H1 (cell line): ENCODE results near the gene PARP16. TPM values are rescaled to one million over a fixed set of nuclear protein-coding genes. Genes with fewer than 3 reads are reported as not detected.

Experiments
- CTCF ChIA-PET: fragments of 300-600 bp; sonication (Branson Sonifier 250); formaldehyde crosslinking; loops from one replicate; lab custom pipeline; 2021; ENCODE audit not compliant: partially characterized antibody; lab: Charles Lee
- POLR2A ChIA-PET: fragments of 300-600 bp; sonication (Branson Sonifier 250); formaldehyde crosslinking; loops from one replicate; lab custom pipeline; 2021; ENCODE audit warnings: inconsistent platforms; ENCODE audit not compliant: partially characterized antibody; lab: Charles Lee
- DNase-seq, 2 experiments: peaks; one replicate each; pipeline versions ENCODE4 v3.0.0 to v3.0.0-alpha.2; 2010 to 2022; ENCODE audit warnings: low spot score in 2 of 2, low read depth in 1 of 2, mixed read lengths in 1 of 2
- FAIRE-seq: peaks from 2 replicates; lab custom pipeline; 2011; peaks lifted over from hg19 to GRCh38; lab: Jason Lieb, UNC
- H2AFZ ChIP-seq: 2 replicates; pipeline ENCODE4 v1.8.1; 2012; ENCODE audit warnings: low read length, inconsistent platforms
- H2AK5ac ChIP-seq: 2 replicates; pipeline ENCODE4 v1.6.1; 2013; ENCODE audit warnings: low read depth, low read length
- H2BK120ac ChIP-seq: replicated peaks from 2 replicates; pipeline ENCODE3; 2013; ENCODE audit warnings: low read depth, low read length, inconsistent platforms
- H2BK12ac ChIP-seq: 2 replicates; pipeline ENCODE4 v1.6.1; 2013; ENCODE audit warnings: low read depth, low read length
- H2BK15ac ChIP-seq: 2 replicates; pipeline ENCODE4 v1.6.1; 2013; ENCODE audit warnings: low read length
- H2BK20ac ChIP-seq: 2 replicates; pipeline ENCODE4 v1.6.1; 2013; ENCODE audit warnings: low read length
- H2BK5ac ChIP-seq: 2 replicates; pipeline ENCODE4 v1.6.1; 2013; ENCODE audit warnings: low read depth, low read length
- H3K14ac ChIP-seq: 2 replicates; pipeline ENCODE4 v1.6.1; 2013; ENCODE audit warnings: inconsistent platforms; ENCODE audit not compliant: insufficient read length
- H3K18ac ChIP-seq: 2 replicates; pipeline ENCODE4 v1.6.1; 2013; ENCODE audit warnings: low read length; ENCODE audit errors: extremely low read depth
- H3K23ac ChIP-seq: 2 replicates; pipeline ENCODE4 v1.6.1; 2013; ENCODE audit warnings: inconsistent platforms; ENCODE audit not compliant: insufficient read length
- H3K23me2 ChIP-seq: 2 replicates; pipeline ENCODE4 v1.6.1; 2013; ENCODE audit warnings: low read depth, low read length
- H3K27ac ChIP-seq: 2 replicates; pipeline ENCODE4 v1.6.1; 2011; ENCODE audit warnings: low read depth, low read length, inconsistent platforms
- H3K27me3 ChIP-seq, 4 experiments: replicated peaks in 1 of 4; 1 replicate in 1 of 4; 2 replicates in 3 of 4; pipeline versions ENCODE4 v1.6.1 to v1.8.1; 2011 to 2013; ENCODE audit warnings: low read length in 3 of 4, mild to moderate bottlenecking in 3 of 4, inconsistent platforms in 2 of 4, mixed read lengths in 2 of 4, moderate library complexity in 1 of 4; ENCODE audit not compliant: control insufficient read depth in 3 of 4, insufficient read depth in 3 of 4; ENCODE audit errors: extremely low read depth in 1 of 4
- H3K36me3 ChIP-seq, 4 experiments: 2 replicates each; pipeline versions ENCODE4 v1.6.1 to v1.8.1; 2011 to 2013; ENCODE audit warnings: mild to moderate bottlenecking in 4 of 4, low read length in 3 of 4, moderate library complexity in 2 of 4, control low read depth in 1 of 4, inconsistent platforms in 1 of 4; ENCODE audit not compliant: insufficient read depth in 4 of 4, control insufficient read depth in 2 of 4
- H3K4ac ChIP-seq: replicated peaks from 2 replicates; pipeline ENCODE3; 2013; ENCODE audit warnings: low read length, low read depth, mixed read lengths, inconsistent platforms; ENCODE audit not compliant: insufficient read length
- H3K4me1 ChIP-seq, 4 experiments: replicated peaks in 1 of 4; 1 replicate in 1 of 4; 2 replicates in 3 of 4; pipeline versions ENCODE4 v1.6.1 to v1.8.1; 2011 to 2013; ENCODE audit warnings: low read length in 3 of 4, inconsistent platforms in 2 of 4, mixed read lengths in 1 of 4; ENCODE audit not compliant: insufficient read depth in 4 of 4, control insufficient read depth in 3 of 4
- H3K4me2 ChIP-seq, 2 experiments: 2 replicates each; pipeline versions ENCODE4 v1.6.1 to v1.8.1; 2011 to 2013; ENCODE audit warnings: low read depth in 2 of 2, low read length in 2 of 2, control low read depth in 1 of 2, inconsistent platforms in 1 of 2, mild to moderate bottlenecking in 1 of 2; ENCODE audit not compliant: insufficient read depth in 1 of 2
- H3K4me3 ChIP-seq, 4 experiments: fragments of 200-600, 300-600 bp in 1 of 4; sonication (generic), shearing (Covaris generic), sonication (Bioruptor Twin) in 1 of 4; 2 replicates each; pipeline versions ENCODE4 v1.5.1 to v1.8.1; 2011 to 2016; ENCODE audit warnings: low read length in 4 of 4, low read depth in 3 of 4, control low read depth in 2 of 4, inconsistent platforms in 2 of 4, mild to moderate bottlenecking in 2 of 4, mixed read lengths in 1 of 4, moderate library complexity in 1 of 4; ENCODE audit not compliant: insufficient read depth in 2 of 4; ENCODE audit errors: extremely low read depth in 1 of 4
- H3K56ac ChIP-seq: replicated peaks from 2 replicates; pipeline ENCODE3; 2013; ENCODE audit warnings: low read depth, mild to moderate bottlenecking, mixed read lengths, low read length, inconsistent platforms; ENCODE audit not compliant: insufficient read length
- H3K79me1 ChIP-seq: 2 replicates; pipeline ENCODE4 v1.6.1; 2013; ENCODE audit warnings: low read depth, low read length, control low read depth
- H3K79me2 ChIP-seq, 2 experiments: 2 replicates each; pipeline versions ENCODE4 v1.6.1 to v1.8.1; 2012 to 2013; ENCODE audit warnings: low read length in 2 of 2, mild to moderate bottlenecking in 2 of 2, inconsistent platforms in 1 of 2; ENCODE audit not compliant: insufficient read depth in 2 of 2, control insufficient read depth in 1 of 2
- H3K9ac ChIP-seq, 4 experiments: replicated peaks in 1 of 4; 1 replicate in 1 of 4; 2 replicates in 3 of 4; pipeline versions ENCODE4 v1.6.1 to v1.8.1; 2011 to 2013; ENCODE audit warnings: low read depth in 3 of 4, low read length in 3 of 4, control low read depth in 2 of 4, mild to moderate bottlenecking in 2 of 4, moderate library complexity in 2 of 4, inconsistent platforms in 1 of 4; ENCODE audit errors: extremely low read depth in 1 of 4
- H3K9me3 ChIP-seq, 2 experiments: 2 replicates each; pipeline versions ENCODE4 v1.6.1 to v1.8.1; 2012 to 2013; ENCODE audit warnings: mild to moderate bottlenecking in 2 of 2, moderate library complexity in 2 of 2, control low read depth in 1 of 2, inconsistent platforms in 1 of 2, low read depth in 1 of 2, low read length in 1 of 2, mixed read lengths in 1 of 2; ENCODE audit not compliant: insufficient read depth in 2 of 2
- H4K20me1 ChIP-seq, 2 experiments: replicated peaks in 1 of 2; 2 replicates each; pipeline versions ENCODE3 to v1.8.1; 2011 to 2013; ENCODE audit warnings: inconsistent platforms in 2 of 2, low read length in 2 of 2, mild to moderate bottlenecking in 1 of 2; ENCODE audit not compliant: insufficient read depth in 2 of 2, control insufficient read depth in 1 of 2
- H4K5ac ChIP-seq: 2 replicates; pipeline ENCODE4 v1.6.1; 2013; ENCODE audit warnings: low read length, low read depth, mixed read lengths, inconsistent platforms; ENCODE audit not compliant: insufficient read length
- H4K8ac ChIP-seq: 2 replicates; pipeline ENCODE4 v1.8.0; 2013; ENCODE audit warnings: mild to moderate bottlenecking, moderate library complexity, low read length, inconsistent platforms; ENCODE audit not compliant: insufficient read depth; ENCODE audit errors: extremely low read depth
- H4K91ac ChIP-seq: replicated peaks from 2 replicates; pipeline ENCODE3; 2013; ENCODE audit warnings: low read length, mixed read lengths, inconsistent platforms; ENCODE audit not compliant: insufficient read length
- SP1 ChIP-seq: IDR thresholded peaks from 2 replicates; pipeline ENCODE4 v1.6.1; 2011; ENCODE audit warnings: low read depth, low read length
- SRF ChIP-seq: IDR thresholded peaks from 2 replicates; pipeline ENCODE4 v1.6.1; 2011; ENCODE audit warnings: mild to moderate bottlenecking, low read depth, low read length, moderate library complexity
- WGBS, 2 experiments: shearing (Covaris generic) in 1 of 2; methylation state at CpG; one replicate each; pipeline versions ENCODE4 v1.1.6 to v1.1.7; 2013 to 2015; ENCODE audit warnings: low lambda C conversion rate in 2 of 2, mixed read lengths in 2 of 2, inconsistent platforms in 1 of 2, low coverage in 1 of 2, missing lambda C conversion rate in 1 of 2; ENCODE audit not compliant: insufficient replicate concordance in 2 of 2, insufficient coverage in 1 of 2, insufficient read length in 1 of 2; ENCODE audit errors: extremely low coverage in 1 of 2, missing lambda C conversion rate in 1 of 2; 5-methylcytosine and 5-hydroxymethylcytosine counted together
- polyA plus RNA-seq, 7 experiments: library from polyadenylated mRNA; depleted of rRNA in 3 of 7; stranded (reverse) in 5 of 7; unstranded in 2 of 7; fragments of >200 nt in 5 of 7; fragments of 200-250 nt in 2 of 7; gene quantifications; 1 replicate in 5 of 7; 2 replicates in 1 of 7; 4 replicates in 1 of 7; pipeline versions ENCODE4 v1.2.1 to v1.2.3, GENCODE V29; 2011 to 2013; ENCODE audit warnings: missing spikeins in 2 of 7, mixed read lengths in 2 of 7
- total RNA-seq: library from RNA; stranded (reverse); fragmentation: NEBNext Ultra II Directional; extraction: Animal tissue kit (Norgen Biotek cat#: 25700); gene quantifications from 2 replicates; pipeline ENCODE4 v1.2.1, GENCODE V29; 2021
- TF ChIP-seq, protein P1 (sequence below): IDR thresholded peaks from 2 replicates; pipeline ENCODE4 v1.6.1; 2011; ENCODE audit warnings: low read depth, mild to moderate bottlenecking, low read length; ENCODE audit not compliant: insufficient read depth

The PARP16 gene
- total and polyA plus RNA-seq, 2 of the 8 experiments (the other 6 are each of a cell fraction or from before 2014, with no cell fraction given) = 3.7 to 5.0 TPM

DNA sequence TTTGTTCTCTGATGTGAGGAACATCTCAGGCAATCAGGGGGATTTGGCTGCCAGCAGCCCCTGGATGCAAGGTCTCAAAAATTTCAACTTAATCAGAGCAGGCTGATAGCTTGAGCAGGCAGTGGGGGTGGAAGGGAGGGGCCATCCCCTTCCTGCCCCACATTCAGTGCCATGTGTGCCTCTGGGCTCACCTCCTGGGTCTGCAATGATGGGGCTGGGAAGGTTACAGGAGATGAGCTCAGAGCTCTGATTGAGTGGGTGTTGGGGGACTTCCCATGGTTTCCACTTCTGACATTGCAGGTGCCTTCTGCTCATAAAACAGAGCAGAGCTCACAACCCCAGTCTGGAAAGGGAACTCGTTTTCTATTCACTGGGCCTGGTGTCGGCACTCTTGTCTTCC lies 37.0 kb downstream of the PARP16 start:
- Histone ChIP-seq H3K4ac (no peak overlapping the region), H3K79me1 (no peaks in the 10 kb centered on the region), H3K23me2 (no peaks in the 10 kb centered on the region), H3K36me3 (no peaks in the 10 kb centered on the region), H3K4me1 (peaks cover 0 to 4% (median 2%) of the 10 kb centered on the region in 4 experiments; a peak in 4 of 7 replicates), H3K9me3 (no peaks in the 10 kb centered on the region), H2AFZ (no peak overlapping the region), H4K20me1 (no peaks in the 10 kb centered on the region), H3K9ac (no peak overlapping the region), H2BK5ac (no peak overlapping the region), H3K23ac (no peak overlapping the region), H3K27me3 (no peaks in the 10 kb centered on the region; a peak in 1 of 7 replicates), H2BK120ac (no peak overlapping the region), H4K91ac (no peak overlapping the region), H3K27ac (no peak overlapping the region), H2BK20ac (no peak overlapping the region), H2BK12ac (no peak overlapping the region), H3K18ac (no peak overlapping the region; the same call in 1 of the 2 replicates), H3K56ac (no peak overlapping the region), H3K4me2 (no peak overlapping the region), H2BK15ac (no peak overlapping the region), H4K5ac (no peak overlapping the region), H4K8ac (no peak overlapping the region), H3K4me3 (no peak overlapping the region), H2AK5ac (no peak overlapping the region), H3K79me2 (no peaks in the 10 kb centered on the region), H3K14ac (no peak overlapping the region)
- CTCF ChIA-PET = interaction anchor here (0.6 to 2.1 kb wide), 8 partner anchors 15 to 1155 kb away, joined by 3 to 13 read pairs (median 3); partner anchors contain the start of genes CILP and PARP16
- TF ChIP-seq SRF = no peak
- TF ChIP-seq, protein P1, sequence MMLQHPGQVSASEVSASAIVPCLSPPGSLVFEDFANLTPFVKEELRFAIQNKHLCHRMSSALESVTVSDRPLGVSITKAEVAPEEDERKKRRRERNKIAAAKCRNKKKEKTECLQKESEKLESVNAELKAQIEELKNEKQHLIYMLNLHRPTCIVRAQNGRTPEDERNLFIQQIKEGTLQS = no peak
- no peak for TF ChIP-seq SP1
- POLR2A ChIA-PET = interaction anchor here (0.7 to 2.0 kb wide), 3 partner anchors 16 to 74 kb away, joined by 3 to 8 read pairs (median 3); no protein-coding TSS in a partner anchor
- DNase-seq (no peak), FAIRE-seq (no peak)
- 73% methylated on average over 2 of the region's 2 CpGs; no CpG with 5 or more reads in 1 of the 2 experiments for WGBS, 2 experiments
